ENCODE data around the gene MEGF6. TPM values are rescaled to one million over a fixed set of nuclear protein-coding genes. Genes with fewer than 3 reads are reported as not detected.

MEGF6 gene
- total RNA-seq, 1 donor from 2014 or later: 64.7 TPM

DNA sequence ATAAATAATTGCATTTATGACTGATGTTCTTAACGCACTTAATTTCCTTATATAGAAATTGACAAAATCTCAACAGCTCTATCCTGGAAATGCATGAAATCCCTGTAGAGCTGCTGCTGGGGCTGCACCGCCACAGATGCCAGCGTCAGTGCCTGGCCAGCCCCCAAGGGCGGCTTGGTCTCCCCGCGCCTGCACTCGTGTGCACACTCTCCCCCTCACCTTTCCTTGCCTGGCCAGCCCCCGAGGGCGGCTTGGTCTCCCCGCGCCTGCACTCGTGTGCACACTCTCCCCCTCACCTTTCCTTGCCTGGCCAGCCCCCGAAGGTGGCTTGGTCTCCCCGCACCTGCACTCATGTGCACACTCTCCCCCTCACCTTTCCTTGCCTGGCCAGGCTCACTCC, 24.8 kb upstream of the MEGF6 start:
- Mint-ChIP-seq H3K36me3 (ENCODE audit: unreplicated experiment) (peaks cover 5% of the 10 kb centered on the region), H3K9me3 (ENCODE audit: unreplicated experiment) (no peaks in the 10 kb centered on the region), H3K4me1 (ENCODE audit: low read depth, unreplicated experiment) (no peaks in the 10 kb centered on the region), H3K27ac (ENCODE audit: unreplicated experiment) (no peak overlapping the region), H3K4me3 (ENCODE audit: unreplicated experiment) (no peak overlapping the region), H3K27me3 (ENCODE audit: unreplicated experiment) (no peaks in the 10 kb centered on the region)
- no peak for DNase-seq
- TF ChIP-seq, protein P1, sequence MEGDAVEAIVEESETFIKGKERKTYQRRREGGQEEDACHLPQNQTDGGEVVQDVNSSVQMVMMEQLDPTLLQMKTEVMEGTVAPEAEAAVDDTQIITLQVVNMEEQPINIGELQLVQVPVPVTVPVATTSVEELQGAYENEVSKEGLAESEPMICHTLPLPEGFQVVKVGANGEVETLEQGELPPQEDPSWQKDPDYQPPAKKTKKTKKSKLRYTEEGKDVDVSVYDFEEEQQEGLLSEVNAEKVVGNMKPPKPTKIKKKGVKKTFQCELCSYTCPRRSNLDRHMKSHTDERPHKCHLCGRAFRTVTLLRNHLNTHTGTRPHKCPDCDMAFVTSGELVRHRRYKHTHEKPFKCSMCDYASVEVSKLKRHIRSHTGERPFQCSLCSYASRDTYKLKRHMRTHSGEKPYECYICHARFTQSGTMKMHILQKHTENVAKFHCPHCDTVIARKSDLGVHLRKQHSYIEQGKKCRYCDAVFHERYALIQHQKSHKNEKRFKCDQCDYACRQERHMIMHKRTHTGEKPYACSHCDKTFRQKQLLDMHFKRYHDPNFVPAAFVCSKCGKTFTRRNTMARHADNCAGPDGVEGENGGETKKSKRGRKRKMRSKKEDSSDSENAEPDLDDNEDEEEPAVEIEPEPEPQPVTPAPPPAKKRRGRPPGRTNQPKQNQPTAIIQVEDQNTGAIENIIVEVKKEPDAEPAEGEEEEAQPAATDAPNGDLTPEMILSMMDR (IDR thresholded peaks at IDR 0.05; ENCODE audit: partially characterized antibody, unreplicated experiment): no peak

DNA sequence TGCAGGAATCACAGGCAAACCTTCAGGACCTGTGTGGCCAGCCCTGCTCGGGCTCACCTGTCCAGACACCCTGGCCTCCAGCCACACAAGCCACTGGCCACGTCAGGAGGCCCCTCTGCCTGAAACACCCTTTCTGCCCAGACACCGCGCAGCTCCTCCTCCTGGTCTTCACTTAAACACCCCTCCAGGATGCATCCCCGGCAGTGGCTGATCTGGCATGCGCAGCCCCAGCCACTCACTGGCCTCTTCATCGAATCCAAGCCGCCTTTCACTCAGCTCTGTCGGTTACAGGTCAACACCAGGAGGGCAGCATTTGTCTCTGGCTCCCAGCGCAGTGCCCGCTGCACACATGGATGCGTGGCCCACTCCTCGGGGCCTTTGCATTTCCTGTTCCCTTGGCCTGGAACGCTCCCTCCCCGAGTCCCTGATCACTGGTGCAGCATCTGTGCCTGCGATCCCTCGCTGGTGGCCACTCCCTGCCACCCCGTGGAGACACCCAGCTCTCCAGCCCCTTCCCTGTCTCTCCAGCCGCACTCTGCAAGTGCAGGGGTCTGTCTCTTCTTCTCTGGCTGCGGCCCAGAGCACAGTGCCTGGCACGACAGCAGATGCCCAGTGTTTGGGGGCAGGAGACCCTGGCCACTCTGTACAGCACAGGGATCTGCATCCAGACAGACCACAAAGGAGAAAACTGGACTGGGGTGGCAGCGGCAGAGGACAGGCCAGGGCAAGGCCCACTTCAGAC, 22.9 kb upstream of the MEGF6 start:
- H3K4me1 Mint-ChIP-seq (ENCODE audit: low read depth, unreplicated experiment): peaks cover 3% of the 10 kb centered on the region
- TF ChIP-seq, protein P1 (IDR thresholded peaks at IDR 0.05; ENCODE audit: partially characterized antibody, unreplicated experiment): no peak
- H3K4me3 Mint-ChIP-seq (ENCODE audit: unreplicated experiment): no peak overlapping the region
- peaks cover 5% of the 10 kb centered on the region for H3K36me3 Mint-ChIP-seq (ENCODE audit: unreplicated experiment)
- H3K27me3 Mint-ChIP-seq (ENCODE audit: unreplicated experiment): no peaks in the 10 kb centered on the region
- no peak for DNase-seq
- no peak overlapping the region for H3K27ac Mint-ChIP-seq (ENCODE audit: unreplicated experiment)
- no peaks in the 10 kb centered on the region for H3K9me3 Mint-ChIP-seq (ENCODE audit: unreplicated experiment)

DNA sequence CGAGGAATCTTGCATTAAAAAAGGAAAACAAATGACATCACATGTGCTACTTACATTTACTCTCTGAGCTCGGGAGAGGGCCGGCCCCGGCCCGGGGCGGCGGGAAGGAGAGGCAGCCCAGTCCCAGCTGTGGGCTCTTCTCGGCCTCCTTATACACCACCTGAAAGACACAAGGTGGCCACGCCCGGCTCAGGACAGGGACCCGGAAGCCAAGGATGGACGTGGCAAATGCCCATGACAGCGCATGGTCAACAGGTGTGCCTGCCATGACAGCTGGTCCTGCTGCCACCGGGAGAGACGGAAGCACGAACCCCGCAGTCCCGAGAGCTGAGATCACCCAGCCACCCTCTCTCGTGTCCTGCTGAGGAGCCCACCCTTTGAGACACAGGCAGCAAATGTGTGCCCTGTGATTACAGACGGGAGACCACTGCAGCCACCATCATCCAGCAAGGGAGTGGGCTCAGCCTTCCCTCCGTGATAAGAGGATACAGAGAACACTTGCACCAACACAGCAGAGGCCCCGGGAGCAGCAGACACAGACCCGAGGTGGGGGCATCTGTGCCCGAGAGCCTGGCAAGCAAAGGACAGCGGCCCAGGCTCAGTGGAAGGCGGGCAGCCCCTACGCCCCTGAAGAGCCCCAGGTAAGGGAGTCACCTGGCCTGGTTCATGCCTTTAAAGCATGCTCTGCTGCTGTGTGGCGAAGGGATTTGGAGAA, 22.2 kb upstream of the MEGF6 start:
- H3K27ac Mint-ChIP-seq (ENCODE audit: unreplicated experiment): peak overlapping the region; percentile 22
- no peaks in the 10 kb centered on the region for H3K27me3 Mint-ChIP-seq (ENCODE audit: unreplicated experiment)
- TF ChIP-seq, protein P1 (IDR thresholded peaks at IDR 0.05; ENCODE audit: partially characterized antibody, unreplicated experiment): no peak
- H3K4me1 Mint-ChIP-seq (ENCODE audit: low read depth, unreplicated experiment): peaks cover 3% of the 10 kb centered on the region
- H3K36me3 Mint-ChIP-seq (ENCODE audit: unreplicated experiment): peaks cover 5% of the 10 kb centered on the region
- peak; percentile 3 for DNase-seq
- no peak overlapping the region for H3K4me3 Mint-ChIP-seq (ENCODE audit: unreplicated experiment)
- no peaks in the 10 kb centered on the region for H3K9me3 Mint-ChIP-seq (ENCODE audit: unreplicated experiment)

DNA sequence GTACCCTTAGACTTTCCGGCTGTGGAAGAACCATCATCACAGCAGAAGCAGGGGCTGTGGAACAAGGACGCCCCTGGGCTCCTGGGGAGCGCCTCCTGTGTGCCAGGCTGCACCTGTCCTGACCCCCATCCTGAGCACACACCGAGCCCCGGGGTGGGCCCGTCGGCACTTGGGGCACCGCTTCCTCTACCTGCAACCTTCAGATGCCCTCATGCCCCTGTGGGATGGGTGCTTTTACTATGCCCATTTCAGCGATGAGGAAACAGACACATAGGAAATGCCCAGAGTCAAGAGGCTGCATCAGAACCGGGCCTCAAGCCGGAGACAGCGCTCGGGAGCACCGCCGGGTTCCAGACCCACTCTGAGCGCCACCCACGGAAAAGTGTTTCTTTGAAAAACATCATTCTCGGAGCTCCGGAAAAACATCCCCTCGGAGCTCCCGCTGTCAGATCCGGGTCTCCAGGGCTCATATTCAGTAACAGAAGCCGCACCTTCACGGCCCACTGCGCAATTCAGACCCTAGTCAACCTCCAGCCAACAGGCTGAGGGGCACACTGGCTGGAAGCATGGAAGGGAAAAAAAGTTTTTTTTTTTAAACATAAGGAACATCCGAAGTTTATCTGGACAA, 21.5 kb upstream of the MEGF6 start:
- Mint-ChIP-seq H3K36me3 (ENCODE audit: unreplicated experiment) (peaks cover 5% of the 10 kb centered on the region), H3K27ac (ENCODE audit: unreplicated experiment) (peak overlapping the region; percentile 22), H3K9me3 (ENCODE audit: unreplicated experiment) (no peaks in the 10 kb centered on the region), H3K4me3 (ENCODE audit: unreplicated experiment) (no peak overlapping the region), H3K27me3 (ENCODE audit: unreplicated experiment) (no peaks in the 10 kb centered on the region), H3K4me1 (ENCODE audit: low read depth, unreplicated experiment) (peaks cover 3% of the 10 kb centered on the region)
- no peak for DNase-seq
- TF ChIP-seq, protein P1 (IDR thresholded peaks at IDR 0.05; ENCODE audit: partially characterized antibody, unreplicated experiment): no peak
